Lower leg skin (tissue), 3 donors: Measurements from ENCODE around the gene CDK15.

Source experiments
- CTCF ChIP-seq, 3 donors: fragments of 450-650 bp; IDR thresholded peaks; one replicate each; pipeline ENCODE4 v1.5.1; 2016; ENCODE audit warnings: antibody characterized with exemption in 3 of 3, mild to moderate bottlenecking in 3 of 3, moderate library complexity in 2 of 3
- POLR2A ChIP-seq, 2 donors: fragments of 450-650 bp; IDR thresholded peaks; one replicate each; pipeline ENCODE4 v1.6.1; 2016 to 2017; ENCODE audit warnings: antibody characterized with exemption in 2 of 2, mild to moderate bottlenecking in 1 of 2, moderate library complexity in 1 of 2

- TF ChIP-seq CTCF (IDR thresholded peaks at IDR 0.05), result no peak
- no peak for TF ChIP-seq POLR2A (IDR thresholded peaks at IDR 0.05)
Measured at GRCh38 chr2:201781557-201782051, 24.7 kb upstream of the CDK15 start.
